GM12874 (cell line): ENCODE data around the gene NUDT14.

Experiments
- TF ChIP-seq, protein P1 (sequence below): IDR thresholded peaks from 2 replicates; pipeline ENCODE4 v1.5.1; 2011; ENCODE audit warnings: low read depth, mild to moderate bottlenecking, control low read depth, low read length, moderate library complexity; ENCODE audit not compliant: insufficient read depth

Gene NUDT14

DNA sequence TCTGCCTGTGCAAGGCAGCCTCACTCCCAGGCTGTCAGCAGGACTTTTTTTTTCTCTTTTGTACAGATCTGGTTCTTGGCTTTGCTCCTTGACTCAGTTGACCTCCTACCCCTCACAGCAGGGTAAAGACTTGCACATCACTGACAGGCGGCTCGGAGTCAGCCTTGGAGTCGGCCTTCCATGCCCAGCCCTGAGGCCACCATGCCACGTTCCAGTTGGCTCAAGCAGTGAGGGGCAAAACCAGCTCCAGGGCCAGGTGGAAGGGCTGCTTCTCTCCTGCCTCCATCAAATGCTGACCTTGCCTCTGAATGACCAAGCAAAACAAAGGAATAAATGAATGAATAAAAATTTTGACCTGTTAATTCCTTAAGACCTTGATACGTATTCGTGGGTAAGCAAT lies 40.1 kb downstream of the NUDT14 start:
- TF ChIP-seq, protein P1, sequence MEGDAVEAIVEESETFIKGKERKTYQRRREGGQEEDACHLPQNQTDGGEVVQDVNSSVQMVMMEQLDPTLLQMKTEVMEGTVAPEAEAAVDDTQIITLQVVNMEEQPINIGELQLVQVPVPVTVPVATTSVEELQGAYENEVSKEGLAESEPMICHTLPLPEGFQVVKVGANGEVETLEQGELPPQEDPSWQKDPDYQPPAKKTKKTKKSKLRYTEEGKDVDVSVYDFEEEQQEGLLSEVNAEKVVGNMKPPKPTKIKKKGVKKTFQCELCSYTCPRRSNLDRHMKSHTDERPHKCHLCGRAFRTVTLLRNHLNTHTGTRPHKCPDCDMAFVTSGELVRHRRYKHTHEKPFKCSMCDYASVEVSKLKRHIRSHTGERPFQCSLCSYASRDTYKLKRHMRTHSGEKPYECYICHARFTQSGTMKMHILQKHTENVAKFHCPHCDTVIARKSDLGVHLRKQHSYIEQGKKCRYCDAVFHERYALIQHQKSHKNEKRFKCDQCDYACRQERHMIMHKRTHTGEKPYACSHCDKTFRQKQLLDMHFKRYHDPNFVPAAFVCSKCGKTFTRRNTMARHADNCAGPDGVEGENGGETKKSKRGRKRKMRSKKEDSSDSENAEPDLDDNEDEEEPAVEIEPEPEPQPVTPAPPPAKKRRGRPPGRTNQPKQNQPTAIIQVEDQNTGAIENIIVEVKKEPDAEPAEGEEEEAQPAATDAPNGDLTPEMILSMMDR, result no peak

DNA sequence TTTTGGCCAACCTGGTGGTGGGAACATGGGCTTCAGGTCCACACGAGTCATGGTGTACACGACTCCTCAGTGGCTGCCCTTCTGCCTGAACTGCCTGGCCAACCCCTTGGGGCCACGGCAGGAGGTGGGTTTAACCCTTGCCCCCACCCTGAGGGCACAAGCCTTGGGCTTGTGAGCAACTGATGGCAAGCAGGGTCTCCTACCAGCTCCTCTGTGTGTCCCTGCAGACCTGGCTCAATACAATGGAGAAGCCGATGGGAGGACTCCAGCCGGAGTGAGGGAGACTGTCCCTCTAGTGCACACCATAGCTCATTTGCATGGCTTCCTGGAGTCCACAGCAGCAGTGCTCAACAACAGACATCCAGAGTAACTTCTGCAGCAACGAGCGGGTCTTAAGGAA lies 40.5 kb downstream of the NUDT14 start:
- TF ChIP-seq, protein P1, result no peak

DNA sequence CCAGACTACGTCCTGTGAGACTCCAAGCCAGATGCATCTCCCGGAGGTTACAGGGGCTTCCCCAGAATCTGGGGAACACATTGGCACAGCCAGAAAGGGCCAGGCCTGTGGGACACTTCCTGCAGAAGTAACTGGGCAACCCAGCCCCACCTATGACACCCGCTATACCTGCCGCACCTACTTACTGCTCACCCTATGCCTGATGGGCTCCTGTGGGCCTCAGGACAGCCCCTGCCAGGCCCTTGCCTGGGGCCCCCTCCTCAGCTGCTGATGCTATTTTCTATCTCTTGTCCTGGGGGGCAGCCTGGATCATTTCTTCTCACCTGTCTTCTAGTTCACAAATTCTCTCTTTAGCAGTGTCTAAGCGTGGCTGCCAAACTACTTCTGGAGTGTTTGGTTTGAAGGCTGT lies 41.3 kb downstream of the NUDT14 start:
- TF ChIP-seq, protein P1, result no peak

DNA sequence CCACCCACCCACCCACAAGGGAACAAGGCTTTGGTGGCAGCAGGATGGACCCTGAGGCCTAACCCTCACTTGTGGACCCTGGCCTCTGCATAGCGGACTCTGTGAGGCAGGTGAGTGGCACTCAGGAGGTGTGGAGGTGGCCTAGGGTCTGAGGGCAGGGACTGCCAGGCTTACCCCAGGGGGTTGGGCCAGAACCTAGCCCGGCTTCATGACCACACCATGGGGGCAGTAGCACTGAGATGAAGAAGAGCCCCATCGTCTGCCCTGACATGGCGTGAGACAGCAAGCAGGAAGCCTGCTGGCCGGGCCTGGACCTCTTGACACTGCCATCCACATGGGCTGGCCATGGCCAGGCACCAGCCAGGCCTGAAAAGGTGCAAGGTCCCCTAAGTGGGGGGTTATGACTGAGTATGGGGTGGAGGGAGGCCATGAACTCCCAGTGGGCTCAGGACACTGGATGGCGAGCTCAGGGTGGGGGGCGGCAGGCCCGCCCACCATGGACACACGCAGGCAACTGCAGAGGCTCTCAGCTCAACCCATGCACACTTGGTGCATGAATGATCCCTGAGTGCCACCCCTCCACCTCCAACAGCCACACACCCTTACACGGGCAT lies 41.8 kb downstream of the NUDT14 start:
- TF ChIP-seq, protein P1, result no peak

DNA sequence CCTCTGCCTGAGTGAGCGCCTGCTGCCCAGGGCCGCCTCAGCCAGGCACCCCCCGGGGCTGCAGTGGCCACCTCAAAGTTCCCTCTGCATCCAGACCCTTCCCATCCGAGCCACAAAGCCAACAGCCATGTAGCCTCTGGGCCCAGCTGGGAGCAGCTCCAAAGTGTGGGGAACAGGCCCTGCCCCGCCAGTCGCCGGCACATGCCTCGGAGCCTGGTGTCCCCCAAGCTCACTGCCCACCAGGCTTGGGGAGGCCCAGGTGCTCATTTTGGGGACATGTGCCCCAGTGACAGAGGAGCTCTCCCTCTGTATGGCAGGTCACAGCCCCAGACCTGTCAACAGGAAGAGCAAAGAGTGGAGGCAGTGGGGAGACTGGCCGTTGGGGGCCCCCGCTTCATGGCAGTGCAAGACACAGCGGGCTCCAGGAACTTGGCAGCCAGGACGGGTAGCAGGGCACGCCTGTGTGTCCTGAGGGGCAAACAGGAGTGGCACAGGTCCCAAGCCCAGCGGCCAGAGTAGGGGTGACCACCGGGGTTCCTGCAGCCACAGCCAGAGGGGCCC lies 42.5 kb downstream of the NUDT14 start:
- TF ChIP-seq, protein P1, result no peak

DNA sequence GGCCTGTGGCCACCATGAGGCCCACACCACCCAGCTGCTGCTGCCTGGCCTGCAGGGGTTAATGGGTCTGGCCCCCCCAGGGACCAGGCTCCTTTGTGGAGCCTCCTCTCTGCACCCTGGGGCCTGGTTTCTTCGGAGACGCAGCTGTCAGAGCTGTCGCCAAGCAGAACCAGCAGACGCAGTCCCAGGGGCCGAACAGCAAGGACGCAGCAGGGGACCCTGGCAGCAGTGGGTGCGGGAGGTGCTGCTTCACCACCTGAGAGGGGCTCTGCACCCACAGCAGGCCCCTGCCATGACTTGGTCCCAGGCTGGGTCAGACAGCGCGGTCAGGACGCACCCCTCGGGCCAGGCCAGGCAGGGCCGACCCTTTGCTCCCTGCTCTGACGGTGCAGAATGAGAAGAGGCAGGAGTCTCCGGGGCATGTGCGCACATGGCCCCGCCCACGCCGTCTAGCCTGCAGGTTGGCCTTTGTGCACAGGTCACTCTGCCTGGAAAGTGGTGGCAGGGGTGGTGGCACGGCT lies 43.0 kb downstream of the NUDT14 start:
- TF ChIP-seq, protein P1, result no peak

DNA sequence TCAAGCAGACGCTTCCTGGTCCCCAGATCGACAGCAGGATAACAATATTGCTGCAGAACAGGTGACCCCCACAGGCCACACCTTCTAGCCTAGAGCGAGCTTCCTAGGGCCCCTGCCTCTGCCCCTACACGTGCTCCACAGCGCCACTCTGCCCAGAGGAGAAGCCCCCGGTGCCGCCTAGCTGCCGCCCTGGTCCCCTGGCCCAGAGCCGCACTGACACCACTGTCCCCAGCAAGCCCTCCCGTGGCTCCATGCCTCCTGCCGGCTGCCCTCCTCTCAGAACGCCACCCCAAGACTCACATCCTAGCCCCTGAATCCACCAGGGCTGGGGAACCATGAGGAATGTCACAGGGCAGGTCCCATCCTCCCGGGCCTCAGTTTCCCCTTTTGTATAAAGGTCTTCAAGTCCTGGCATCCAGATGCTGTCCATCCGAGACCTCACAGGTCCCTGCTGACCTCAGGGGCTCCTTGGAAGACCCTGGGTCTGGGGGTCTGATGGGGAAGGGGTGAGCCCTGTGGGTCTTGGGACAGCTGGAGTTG lies 43.6 kb downstream of the NUDT14 start:
- TF ChIP-seq, protein P1, result no peak
